HG03135 (cell line): Measurements from ENCODE around the gene FUNDC1.
A peak's percentile ranks its signal among the peaks of the same experiment; 100 is the strongest.
"Not testable (repeated sequence)": the region's sequence is repeated elsewhere in the genome, so short reads cannot be mapped to it uniquely, and the experiment has no call there.

Experiments
- ATAC-seq: cut with Tn5 transposase; IDR thresholded peaks from one replicate; pipeline ENCODE4 v1.9.1; 2021; ENCODE audit warnings: mild to moderate bottlenecking, moderate library complexity; ENCODE audit not compliant: unreplicated experiment

The FUNDC1 gene, protein sequence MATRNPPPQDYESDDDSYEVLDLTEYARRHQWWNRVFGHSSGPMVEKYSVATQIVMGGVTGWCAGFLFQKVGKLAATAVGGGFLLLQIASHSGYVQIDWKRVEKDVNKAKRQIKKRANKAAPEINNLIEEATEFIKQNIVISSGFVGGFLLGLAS

DNA sequence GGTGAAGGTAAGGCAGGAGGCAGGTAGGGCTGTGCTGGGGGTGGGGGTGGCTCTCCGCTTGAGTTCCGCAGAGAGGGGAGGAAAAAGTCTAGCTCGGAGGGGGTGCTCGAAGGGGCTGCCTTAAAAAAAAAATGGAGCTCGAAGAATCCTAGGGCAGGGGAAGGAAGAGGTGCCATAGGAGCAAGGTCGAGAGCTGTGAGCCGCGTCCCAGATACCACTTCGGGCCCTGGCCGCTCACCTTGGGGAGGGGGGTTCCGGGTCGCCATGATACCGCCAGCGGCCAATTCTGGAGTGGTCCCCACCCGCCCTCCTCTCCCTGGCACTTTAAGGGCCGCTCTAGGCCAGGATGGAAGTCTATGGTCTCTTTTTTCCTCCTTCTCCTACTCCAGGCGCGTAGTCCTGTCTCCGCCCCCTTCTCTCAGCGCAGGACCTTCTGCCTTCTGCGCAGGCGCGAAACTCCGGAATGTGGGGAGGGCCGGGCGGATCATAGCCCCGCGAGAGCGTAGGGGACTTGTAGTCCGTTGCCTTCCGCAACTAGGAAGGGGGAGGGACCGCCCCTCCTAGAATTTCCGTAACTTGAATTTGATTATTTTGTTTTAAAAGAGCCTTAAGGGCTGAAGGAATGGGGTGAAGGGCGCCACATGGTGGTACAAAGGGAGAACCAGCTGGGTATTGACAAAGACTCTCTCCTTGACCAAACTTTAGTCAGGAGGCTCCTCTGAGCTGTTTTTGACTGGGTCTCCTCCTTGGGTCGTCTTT is at the start of gene FUNDC1:
TSS of gene FUNDC1 (minus strand) at position 293 of the 759 bp plus-strand sequence. CDS start at position 266, 27 bp downstream.
- peak; percentile 98 for ATAC-seq

DNA sequence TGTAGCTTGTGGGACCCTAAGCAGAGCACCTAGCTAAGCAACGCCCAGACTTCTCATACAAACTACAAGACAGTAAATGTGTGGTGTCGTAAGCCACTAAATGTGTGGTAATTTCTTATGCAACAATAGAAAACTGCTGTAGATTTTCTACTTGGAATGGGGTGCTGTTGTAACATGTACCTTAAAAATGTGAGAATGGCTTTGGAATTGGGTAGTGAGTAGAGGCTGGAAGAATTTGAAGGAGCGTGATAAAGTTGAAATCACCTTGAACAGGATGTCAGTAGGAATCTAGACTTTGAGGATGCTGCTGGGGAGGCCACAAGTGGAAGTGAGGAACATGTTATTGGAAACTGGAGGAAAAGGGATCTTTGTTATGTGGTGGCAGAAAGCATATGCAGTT is 43.2 kb upstream of the FUNDC1 start:
- no peak for ATAC-seq

DNA sequence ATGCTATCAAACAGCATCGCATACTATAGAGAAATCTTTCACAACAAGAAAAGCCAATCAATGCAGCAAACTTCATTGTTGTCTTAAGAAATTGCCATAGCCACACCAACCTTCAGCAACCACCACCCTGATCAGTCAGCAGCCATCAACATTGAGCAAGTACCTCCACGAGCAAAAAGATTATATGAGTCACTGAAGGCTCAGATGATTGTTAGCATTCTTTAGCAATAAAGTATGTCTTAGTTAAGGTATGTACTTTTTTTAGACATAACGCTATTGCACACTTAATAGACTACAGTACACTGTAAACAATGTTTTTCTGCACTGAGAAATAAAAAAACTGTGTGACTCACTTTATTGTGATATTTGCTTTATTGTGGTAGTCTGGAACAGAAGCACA is 37.8 kb upstream of the FUNDC1 start:
- ATAC-seq: no peak

DNA sequence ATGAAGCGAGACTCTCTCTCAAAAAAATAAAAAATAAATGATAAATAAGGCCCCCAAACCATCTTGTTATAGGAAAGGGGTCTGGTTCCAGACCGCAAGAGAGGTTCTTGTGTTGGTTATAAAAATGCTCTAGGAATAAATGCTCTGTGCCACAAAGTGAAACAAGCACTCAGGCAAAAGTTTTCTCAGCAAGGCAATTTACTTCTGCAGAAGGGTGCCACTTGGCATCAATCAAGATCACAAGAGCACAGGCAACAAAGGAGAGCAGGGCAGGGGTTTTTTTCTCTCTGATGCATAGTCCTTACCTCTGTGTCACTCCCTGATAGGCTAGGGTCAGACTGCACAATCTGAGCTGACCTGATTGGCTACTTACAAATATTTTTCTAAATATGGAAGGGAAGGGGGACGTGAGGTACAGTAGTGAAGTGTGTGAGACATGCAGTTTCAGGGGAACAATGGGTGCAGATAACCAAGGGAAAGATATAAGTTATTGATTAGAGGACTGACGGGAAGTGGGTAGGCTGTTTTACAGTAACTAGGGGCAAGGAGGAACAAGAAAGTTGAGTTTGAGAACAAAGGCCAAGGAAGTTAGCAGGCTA is 29.8 kb upstream of the FUNDC1 start:
- no peak for ATAC-seq

DNA sequence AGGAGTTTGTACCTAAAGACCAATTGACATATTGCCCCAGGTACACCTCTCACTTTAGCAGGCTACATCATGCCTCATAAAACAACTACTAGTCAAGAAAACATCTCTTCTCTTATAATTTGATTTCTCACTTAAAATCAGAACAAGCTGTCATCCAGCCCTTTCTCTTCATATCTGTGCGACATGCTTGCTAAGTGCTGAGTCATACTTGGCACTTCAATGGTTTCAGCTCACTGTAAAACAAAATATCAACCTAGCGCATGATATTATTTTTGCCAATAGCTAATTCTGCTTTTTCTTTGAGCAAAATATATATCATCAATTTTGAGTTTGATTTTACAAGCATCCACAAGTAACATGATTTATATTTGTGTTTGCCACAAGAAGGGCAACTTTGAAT is 27.9 kb upstream of the FUNDC1 start:
- no peak for ATAC-seq

DNA sequence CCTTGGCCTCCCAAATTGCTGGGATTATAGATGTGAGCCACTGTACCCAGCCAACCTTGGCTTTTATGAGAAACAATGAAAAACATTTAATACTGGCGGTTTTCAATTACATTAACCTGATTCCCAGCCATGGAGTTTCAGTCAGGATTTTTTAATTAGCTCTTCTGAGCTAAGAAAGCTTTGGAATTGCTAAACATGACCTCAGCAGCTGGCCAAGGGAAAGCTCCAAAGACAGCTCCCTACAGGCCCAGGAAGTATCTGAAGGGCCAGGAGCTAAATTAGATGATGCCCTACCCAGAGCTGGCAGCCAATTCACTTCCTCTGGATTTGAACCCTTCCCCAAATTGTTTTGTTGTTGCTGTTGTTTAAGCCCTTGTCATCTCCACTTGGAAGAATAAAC is 26.5 kb upstream of the FUNDC1 start:
- no peak for ATAC-seq

DNA sequence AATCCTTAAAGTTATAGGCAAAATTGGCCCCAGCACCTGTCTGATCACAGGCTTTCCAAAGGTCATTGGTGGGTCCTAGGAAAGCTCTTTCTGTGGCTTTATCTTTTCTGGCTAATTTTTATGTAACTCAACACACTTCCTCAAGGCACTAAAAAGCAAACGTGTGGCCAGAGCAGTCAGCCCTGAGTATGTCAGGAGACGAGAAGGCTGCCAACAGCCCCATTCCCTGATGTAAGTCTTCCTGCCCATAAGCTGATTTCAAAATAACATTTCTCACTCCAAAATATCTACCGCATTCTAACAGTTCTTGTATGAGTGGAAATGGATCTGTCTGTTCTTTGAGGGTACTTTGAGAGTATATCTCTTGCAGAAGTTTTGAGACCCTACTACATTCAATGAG is 25.5 kb upstream of the FUNDC1 start:
- no peak for ATAC-seq

DNA sequence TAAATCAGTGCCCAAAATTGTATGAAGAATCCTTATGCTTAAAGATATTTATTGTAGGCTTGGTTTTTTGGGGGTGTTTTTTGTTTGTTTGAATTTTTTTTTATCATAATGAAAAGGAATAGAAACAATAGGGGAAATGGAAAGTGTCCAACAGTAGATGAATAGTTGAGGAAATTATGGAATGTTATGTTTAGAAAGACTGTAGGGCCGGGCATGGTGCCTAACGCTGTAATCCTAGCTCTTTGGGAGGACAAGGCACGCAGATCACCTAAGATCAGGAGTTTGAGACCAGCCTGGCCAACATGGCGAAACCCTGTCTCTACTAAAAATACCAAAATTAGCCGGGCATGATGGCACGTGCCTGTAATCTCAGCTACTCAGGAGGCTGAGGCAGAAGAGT is 19.2 kb upstream of the FUNDC1 start:
- not testable (repeated sequence) for ATAC-seq

DNA sequence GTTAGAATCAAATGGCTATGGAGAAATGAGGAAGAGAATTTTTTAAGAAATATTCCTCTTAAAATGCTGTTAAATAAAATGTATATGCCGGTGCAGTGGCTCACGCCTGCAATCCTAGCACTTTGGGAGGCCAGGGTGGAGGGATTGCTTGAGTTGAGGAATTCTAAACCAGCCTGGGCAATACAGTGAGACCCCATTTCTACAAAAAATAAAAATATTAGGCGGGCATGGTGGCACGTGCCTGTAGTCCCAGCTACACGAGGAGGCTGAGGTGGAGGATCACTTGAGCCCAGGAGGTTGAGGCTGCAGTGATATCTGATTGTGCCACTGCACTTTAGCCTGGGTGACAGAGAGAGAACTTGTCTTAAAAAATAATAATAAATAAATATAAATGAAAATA is 7.9 kb upstream of the FUNDC1 start:
- ATAC-seq: no peak

DNA sequence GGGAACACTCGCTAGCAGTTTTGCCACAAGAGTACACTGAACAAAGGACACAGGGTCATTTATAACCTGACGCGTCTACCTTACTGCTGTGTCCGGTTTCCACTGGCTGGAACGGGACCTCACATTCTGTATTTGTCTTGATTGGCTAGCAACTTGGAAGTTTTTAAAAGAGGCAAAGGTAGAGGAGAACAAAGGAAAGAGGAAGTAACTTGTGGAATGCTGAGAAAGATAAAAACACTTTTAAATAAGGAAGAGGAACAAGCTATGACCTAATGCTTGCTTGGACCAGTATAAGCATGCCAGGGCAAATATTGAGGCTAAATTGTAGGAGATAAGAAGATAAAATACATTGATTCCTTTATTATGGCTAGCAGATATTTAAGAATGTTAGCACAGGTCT is 2.8 kb upstream of the FUNDC1 start:
- ATAC-seq: not testable (repeated sequence)

DNA sequence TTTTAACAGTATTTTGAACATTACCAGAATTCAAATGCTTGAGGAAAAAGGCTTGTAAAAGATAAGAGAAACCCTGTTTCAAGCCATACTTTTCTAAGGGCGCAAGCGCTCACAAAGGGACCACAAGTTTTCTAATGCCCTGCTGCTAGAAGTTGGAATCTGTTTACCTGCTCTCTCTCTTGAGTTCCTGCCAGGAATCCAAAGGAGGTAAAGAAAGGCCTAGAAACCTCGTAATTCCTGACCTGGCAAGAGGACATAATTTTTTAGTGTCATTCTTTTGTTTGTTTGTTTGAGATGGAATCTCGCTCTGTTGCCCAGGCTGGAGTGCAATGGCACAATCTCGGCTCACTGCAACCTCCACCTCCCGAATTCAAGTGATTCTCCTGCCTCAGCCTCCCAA is 1.4 kb upstream of the FUNDC1 start:
- no peak for ATAC-seq

DNA sequence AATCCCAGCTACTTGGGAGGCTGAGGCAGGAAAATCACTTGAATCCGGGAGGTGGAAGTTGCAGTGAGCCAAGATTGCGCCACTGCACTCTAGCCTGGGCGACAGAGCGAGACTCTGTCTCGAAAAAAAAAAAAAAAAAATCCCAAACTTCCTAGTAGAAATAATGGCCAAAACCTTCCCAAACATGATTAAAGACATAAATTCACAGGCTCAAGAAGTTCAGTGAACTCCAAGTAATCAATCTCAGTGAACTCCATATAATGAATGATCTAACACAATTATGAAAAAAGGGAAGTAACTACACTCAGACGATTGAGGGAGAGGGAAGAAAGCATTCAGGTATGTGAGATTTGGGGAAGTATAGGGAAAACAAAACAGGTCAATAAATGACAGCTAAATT is 6.5 kb downstream of the FUNDC1 start:
- ATAC-seq: no peak

DNA sequence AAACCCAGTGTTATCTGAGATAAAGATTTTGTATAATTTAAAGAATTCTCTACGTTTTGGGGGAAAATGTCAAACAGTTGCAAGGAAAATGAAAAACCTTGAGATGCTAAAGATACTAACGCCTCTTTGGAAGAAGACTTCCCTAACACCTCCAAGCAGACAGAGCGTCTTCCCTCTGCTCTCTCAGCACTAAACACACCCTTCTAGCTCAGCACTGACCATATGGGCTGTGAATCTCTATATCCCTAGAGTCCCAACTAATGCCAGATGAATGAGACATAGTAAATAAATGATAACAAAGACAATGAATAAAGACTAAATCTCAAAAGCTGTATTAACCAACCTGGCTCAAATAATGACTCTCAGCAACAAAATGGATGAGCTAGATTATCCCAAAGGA is 13.3 kb downstream of the FUNDC1 start:
- ATAC-seq: no peak

DNA sequence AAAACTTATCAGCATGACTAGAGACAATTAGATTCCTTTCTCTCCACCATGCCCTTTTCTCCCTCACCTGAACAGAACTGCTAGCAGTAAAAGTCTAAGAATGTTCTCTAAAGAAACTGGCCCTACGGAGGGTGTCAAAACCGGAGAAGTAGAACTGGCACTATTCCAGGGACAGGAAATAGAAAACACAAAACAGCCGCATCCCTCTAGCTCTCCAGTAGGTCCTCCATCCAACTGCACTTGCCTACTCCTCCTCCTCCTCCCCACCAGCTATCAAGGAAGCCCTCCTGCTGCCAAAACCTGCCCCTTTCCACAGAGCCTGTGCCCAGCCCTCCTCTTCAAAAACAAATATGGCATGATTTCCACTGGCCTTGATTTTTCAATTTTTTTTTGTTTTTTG is 28.4 kb downstream of the FUNDC1 start:
- no peak for ATAC-seq

DNA sequence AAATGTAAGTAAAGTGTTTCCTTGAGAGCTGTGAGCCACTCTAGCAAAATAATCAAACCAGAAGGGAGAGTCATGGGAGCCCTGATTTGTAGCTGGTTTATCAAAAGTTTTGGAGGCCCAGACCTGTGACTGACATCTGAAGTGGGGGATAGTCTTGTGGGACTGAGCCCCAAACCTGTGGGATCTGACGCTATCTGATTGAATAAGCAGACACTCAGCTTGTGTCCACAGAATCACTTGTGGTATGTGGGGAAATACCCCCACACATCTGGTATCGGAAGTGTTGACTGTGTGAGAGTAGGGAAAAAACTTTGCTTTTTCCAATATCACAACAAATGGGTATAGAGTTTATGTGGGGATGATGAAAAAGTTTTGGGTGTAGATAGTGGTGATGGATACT is 35.4 kb downstream of the FUNDC1 start:
- ATAC-seq: no peak

DNA sequence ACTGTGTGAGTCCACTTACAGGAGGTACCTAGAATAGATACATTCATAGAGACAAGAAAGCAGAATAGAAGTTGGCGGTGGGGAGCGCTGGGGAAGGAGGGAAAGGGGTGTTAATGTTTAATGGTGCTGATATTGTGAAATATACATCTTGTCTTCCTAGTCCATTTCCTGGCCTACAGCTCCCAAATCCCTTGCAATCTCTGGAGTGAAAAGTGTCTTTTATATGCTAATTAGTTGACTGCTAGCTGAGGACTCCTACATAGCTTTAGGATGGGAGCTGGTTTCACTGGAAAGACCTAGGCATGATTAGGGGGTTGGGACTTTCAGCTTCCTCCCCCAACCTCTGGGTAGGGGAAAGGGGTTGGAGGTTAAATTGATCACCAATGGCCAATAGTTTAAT is 36.0 kb downstream of the FUNDC1 start:
- ATAC-seq: no peak

DNA sequence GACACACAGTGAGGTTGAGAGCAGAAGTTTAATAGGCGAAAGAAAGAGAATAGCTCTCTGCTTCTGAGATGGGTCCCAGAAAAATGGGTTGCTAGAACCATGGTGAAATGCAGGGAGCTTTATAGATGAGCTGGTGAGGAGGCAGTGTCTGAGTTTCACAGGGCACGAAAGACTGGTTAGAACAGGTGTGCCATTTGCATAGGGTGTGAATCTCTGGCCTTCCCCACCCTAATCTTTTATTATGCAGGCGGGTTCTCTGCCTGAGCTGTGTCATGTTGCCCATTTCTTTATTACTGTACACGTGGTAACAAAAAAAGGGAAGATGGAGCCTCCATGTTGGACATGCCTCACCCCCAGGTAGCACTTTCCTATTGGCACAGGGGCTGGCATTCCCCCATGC is 39.1 kb downstream of the FUNDC1 start:
- no peak for ATAC-seq

DNA sequence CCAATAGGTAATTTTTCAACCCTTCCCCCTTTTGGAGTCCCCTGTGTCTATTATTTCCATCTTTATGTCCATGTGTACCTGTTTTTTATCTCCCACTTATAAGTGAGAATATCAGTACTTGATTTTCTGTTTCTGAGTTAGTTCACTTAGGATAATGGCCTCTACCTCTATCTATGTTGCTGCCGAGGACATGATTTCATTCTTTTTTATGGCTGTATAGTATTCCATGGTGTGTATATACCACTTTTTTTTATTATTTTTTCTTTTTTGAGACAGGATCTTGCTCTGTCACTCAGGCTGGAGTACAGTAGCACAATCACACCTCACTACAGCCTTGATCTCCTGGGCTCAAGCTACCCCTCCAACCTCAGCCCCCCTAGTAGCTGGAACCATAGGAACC is 47.6 kb downstream of the FUNDC1 start:
- no peak for ATAC-seq

DNA sequence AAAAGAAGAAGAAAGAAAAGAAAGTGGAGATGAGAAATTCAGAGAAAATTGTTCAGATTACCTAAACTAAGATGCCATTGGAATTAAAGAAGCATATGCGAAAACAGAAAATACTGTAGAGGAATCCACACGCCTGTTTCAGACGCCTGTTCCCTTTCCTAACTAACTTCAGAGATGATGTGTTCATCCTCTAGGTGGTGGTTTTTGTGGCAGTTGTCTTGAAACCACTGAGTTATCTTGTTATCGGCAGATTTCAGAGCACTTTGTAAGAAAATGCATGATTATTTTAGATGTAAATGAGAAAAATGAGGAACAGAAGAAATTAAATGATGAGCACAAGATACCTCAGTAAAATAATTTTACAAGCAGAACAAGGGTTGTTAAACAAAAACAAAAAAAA is 48.3 kb downstream of the FUNDC1 start:
- ATAC-seq: no peak

DNA sequence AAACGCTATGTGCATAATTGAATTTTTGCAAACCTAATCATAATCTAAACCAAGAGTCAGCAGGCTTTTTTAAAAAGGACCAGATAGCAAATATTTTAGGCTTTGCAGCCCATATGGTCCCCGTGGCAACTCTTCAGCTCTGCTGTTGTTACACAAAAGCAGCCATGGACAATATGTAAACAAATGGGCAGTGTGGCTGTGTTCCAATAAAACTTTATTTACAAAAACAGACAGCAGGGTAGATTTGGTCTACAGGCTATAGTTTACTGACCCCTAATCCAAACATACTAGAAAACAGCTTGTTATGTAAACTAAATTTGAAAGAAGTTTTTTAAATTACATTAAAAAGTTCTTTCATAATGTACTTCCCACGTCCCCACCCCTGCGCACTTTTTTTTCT is 53.1 kb downstream of the FUNDC1 start:
- ATAC-seq: no peak

DNA sequence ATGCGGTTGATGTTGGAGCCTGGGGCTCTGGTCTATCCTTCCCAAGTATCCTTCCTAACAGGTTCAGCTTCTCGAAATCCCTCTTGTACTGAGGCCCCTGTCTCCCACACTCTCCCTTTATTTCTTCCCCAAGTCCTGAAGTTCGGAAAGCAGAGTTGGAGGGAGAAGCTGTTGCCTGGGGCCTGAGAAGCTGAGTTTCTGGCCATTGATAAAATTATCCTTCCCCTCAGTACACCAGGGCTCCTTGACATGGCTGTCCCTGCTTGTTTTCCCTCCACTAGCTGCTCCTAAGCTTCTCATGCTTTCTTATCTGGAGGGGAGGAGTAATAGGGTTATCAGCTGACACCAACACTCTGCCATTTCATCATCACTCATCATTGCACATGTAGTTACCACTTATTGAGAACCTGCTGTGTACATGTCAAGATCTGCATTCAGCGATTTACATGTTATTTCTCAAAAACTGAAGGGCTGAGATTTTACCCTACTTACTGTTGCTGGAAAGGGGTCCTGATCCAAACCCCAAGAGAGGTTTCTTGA is 58.0 kb downstream of the FUNDC1 start:
- ATAC-seq: no peak

DNA sequence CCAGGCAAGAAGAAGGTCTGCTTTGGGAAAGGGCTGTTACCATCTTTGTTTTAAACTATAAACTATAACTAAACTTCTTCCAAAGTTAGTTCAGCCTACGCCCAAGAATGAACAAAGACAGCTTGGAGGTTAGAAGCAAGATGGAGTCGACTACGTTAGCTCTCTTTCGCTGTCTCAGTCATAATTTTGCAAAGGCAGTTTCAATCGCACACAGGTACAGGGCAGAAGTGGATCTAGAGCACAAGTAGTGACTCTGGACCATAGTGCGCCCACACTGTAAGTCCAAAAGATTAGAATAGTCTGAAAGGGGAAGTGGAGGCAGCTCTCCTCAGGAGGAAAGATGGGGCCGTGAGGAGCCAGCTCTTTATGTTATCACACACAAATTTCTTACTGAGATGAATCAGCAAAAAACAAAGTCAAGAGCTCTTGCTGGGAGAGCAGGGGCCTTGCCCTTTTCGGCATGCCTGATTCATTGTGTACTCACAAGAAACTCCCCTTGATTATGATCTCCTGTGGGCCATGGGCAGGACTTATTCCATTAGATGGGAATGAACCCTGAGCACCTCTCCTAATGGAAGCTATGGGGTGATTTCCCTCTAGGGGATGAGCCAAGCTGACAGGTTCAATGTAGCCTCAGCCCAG is 58.6 kb downstream of the FUNDC1 start:
- ATAC-seq: no peak
